C1 segment of cervical spinal cord (tissue), 14 donors: Measurements from ENCODE around the gene PABPC4L.
"Not testable (repeated sequence)": the region's sequence is repeated elsewhere in the genome, so short reads cannot be mapped to it uniquely, and the experiment has no call there.

Experiments
- DNase-seq, 14 donors: peaks; one replicate each; lab custom pipeline; 2025; lab: John Stamatoyannopoulos, UW

PABPC4L gene

DNA sequence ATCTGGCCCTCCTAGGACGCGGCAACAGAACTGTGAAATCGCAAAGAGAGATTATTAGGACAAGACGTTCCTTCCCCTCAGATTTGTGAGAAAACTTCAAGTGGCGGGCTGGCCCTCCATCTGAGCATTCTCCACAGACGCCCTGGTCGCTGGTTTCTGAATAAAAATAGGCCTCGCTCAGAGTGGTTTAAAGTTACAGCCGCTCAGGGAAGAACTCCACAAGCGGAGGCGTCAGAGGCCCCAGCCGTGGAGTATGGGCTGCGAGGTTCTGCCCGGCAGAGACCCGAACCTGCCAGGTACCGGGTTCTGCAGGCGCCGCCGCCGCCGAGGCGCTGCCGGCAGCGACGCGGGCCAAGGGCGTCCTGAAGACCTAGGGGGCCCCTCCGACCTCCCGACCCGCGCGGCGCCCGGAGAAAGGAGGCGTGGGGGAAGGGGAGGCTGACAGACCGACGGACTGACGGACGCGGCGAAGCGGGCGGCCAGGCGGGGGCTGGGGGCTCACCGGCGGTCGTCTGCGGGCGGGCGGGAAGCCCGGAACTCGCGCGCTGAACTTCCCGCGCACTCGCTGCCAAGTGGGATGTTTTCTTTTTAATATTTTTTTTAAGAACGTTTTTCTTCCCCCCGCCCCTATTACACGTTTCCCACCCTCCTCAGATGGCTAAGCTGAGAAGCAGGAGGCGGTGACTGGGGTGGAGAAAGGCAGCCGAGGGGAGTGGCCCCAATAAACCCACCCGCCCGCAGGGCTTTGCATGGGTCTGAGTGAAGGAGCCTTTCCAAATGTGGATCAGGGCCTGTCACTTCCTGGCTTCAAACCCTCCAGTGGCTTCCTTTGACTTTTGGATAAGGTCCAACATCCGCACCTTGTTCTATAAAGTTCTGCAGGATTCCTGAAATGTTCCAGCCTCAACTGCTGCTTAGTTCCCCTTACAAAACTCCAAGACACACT lies at the start of gene PABPC4L:
TSS of gene PABPC4L (minus strand) at position 574 of the 946 bp plus-strand sequence. CDS start 770 bp downstream, outside the sequence.
- DNase-seq, result peak in 1 of 14 donors; percentile 11

GRCh38 chr4:134251322-134251721 lies 49.7 kb upstream of the PABPC4L start:
- no peak for DNase-seq

DNA sequence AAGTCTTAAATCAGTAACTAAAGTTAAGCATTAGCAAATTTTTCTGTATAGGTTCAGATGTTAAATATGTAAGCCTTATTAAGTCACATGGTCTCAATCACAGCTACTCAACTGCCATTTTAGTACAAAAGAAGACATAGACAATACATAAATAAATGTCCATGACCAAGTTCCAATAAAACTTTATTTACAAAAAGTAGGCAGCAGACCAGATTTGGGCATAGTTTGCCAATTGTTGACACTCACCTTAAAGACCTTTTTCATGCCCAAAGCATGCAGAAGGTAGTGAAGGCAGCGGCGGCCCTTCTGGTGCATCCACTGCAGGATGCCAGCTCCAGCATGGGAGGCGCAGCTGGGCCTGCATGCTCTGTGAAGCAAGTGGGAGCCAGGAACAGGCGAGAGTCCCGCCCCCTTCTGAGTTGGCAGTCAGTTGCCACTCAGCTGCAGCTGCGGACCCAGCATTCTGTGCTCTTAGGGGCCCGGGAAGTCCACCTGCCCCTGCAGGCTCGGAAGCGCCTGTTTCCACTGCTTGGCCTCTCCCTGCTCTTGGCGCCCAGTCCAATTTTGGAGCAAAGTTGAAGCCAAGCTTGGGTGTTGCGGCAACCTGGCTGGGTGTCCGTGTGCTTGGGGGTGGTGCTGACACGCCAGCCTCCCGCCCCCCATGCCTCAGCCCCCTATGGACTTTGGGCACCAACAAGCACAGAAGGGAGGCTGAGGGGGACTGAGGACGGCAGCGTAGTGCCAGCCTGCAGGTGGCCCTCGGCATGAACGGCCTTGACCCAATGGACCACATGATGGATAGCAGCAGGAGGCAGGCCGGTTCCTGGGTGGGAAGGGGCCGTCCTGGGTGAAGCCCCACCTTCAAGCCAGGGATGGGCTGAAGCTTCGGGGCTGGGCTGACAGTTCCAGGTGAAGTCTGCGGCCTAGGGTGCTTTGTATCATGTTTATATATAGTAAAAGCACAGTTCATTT lies 42.4 kb upstream of the PABPC4L start:
- DNase-seq, result no peak

GRCh38 chr4:134219043-134219442 lies 17.5 kb upstream of the PABPC4L start:
- no peak for DNase-seq

GRCh38 chr4:134216411-134216810 lies 14.8 kb upstream of the PABPC4L start:
- no peak for DNase-seq

DNA sequence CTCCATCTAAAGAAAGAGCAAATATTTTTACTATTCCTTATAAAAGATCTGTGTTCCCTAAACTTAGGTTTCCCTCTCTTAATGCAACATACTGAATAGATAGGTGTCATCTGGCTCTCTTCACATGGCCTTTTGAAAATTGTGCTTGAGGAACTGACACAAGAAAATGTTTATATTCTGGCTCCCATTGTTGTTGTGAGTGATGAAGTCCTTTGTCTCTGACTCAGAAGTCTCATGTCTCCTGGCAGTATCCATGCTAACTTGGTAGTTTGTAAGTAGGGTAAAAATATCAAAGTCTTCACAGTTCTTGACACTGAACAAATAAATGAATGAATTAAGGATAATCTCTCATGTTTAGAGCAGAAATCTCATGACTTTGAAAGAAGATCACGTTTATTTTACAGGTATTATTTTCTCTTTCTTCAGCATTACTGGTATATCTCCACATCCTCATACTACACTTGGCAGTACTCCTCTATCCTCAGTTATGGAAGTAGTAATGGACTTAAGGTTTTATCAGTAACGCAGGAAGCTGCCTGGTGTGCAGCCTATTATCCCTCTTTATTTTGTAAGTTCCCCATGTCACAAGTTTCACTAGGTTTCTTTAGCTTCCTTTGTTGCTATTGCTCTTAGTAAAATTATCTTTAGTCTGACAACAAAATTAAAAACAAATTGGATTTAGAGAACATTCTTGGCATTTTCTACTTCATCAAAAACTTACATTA lies 14.2 kb upstream of the PABPC4L start:
- no peak for DNase-seq

- DNase-seq, result not testable (repeated sequence)
These were observed 6.4 kb upstream of the PABPC4L start for GRCh38 chr4:134207955-134208354.

GRCh38 chr4:134202166-134202956 lies 772 bp upstream of the PABPC4L start:
- no peak for DNase-seq

- no peak for DNase-seq
These were observed 776 bp downstream of the PABPC4L start for GRCh38 chr4:134200811-134201215.

- no peak for DNase-seq
These were observed 11.6 kb downstream of the PABPC4L start for GRCh38 chr4:134189949-134190348.

GRCh38 chr4:134189480-134189879 lies 12.1 kb downstream of the PABPC4L start:
- no peak for DNase-seq

- DNase-seq, result no peak
These were observed 22.9 kb downstream of the PABPC4L start for GRCh38 chr4:134178706-134179105.

DNA sequence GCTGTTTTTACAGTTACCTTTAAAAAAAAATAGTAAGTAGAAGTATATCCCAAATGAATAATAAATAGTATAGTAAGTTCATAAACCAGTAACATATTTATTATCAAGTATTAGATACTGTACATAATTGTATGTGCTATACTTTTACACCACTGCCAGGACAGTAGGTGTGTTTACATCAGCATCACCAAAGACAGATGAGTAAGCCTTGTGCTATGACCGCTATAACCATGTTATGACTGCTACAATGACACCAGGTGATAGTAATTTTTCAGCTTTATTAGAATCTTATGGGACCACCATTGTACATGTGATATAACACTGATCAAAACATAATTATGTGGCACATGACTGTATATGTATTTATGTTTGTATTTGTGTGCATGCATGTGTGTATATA lies 27.3 kb downstream of the PABPC4L start:
- no peak for DNase-seq

DNA sequence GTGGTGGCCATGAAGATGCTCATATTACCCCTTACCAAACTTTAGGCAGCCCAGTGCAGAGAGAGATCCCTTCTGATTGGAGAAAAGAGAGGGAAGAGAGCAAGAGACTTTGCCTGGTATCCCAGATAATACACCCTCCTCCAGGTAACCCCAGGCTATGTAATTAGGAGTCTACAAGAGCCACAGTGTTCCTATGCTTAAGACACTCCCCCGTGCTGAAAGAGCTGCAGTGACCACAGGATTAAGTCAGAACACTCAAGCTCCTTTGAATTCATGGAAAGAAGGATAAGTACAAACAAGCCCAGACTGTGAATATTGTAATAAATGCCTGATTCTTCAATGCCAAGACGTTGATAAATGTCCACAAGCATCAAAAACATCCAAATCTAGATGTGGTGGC lies 41.4 kb downstream of the PABPC4L start:
- no peak for DNase-seq

GRCh38 chr4:134154097-134154496 lies 47.5 kb downstream of the PABPC4L start:
- DNase-seq, result no peak

DNA sequence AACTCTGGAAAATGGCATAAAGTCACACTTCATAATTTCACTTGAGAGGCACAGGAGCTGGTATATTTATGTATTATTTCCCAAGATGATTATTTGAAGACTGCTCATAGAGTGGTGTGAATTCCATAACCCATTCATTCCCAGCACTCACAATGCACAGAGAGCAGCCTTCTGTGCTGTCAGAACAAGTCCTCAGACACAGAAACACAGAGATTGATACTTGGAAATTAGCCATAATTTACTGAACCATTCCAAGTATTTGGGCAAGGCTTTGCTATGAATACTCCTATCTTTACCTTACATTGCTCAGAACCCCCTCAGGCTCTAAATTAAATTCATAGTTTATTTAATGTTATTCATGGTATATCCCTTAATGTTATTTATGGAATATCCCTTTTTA lies 53.6 kb downstream of the PABPC4L start:
- no peak for DNase-seq
